ENCODE data around the gene PSMA5. TPM values are rescaled to one million over a fixed set of nuclear protein-coding genes. Genes with fewer than 3 reads are reported as not detected.
"Not testable (repeated sequence)": the region's sequence is repeated elsewhere in the genome, so short reads cannot be mapped to it uniquely, and the experiment has no call there.

The PSMA5 gene
- total and polyA plus RNA-seq, 3 experiments from 2014 or later = 120 to 238 (median 207) TPM

DNA sequence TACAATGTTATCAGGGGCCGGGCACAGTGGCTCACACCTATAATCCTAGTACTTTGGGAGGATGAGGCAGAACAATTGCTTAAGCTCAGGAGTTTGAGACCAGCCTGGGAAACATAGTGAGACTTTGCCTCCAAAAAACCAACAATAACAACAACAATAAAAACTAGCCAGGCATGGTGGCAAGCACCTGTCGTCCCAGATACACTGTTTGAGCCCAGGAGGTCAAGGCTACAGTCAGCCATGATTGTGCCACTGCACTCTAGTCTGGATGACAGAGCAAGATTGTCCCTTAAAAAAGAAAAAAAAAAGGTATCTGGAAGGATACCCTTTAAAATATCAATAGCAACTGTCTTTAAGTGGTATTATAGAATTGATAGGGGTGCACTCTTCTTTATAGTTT lies 44.7 kb downstream of the PSMA5 start:
- H3K36me3 Mint-ChIP-seq = no peaks in the 10 kb centered on the region
- POLR2A ChIA-PET = no interaction called here

DNA sequence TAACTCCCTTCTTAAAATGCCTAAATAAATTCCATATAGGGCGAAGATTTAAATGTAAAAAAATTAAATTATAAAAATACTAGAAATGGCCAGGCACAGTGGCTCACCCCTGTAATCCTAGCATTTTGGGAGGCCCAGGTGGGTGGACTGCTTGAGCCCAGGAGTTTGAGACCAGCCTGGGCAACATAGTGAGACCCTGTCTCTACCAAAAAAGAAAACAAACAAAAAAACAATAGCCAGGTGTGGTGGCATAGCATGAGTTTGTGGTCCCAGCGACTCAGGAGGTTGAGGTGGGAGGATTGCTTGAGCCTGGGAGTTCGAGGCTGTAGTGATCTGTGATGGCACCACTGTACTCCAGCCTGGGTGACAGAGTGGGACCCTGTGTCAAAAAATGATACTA lies 46.3 kb downstream of the PSMA5 start:
- Histone ChIP-seq H3K4me1 (ENCODE audit: insufficient read depth, low read length) (no peaks in the 10 kb centered on the region), H3K9me3 (ENCODE audit: low read length) (no peaks in the 10 kb centered on the region), H3K4me3 (ENCODE audit: low read length) (no peak overlapping the region), H3K27ac (ENCODE audit: low read depth, low read length) (no peak overlapping the region), H3K36me3 (ENCODE audit: insufficient read depth, low read length) (no peaks in the 10 kb centered on the region), H3K27me3 (ENCODE audit: insufficient read depth, low read length, poor library complexity, severe bottlenecking) (no peaks in the 10 kb centered on the region)
- DNase-seq = no peak
- ChIA-PET CTCF (interaction anchor here (0.8 to 1.9 kb wide), 2 partner anchors 18 to 117 kb away, joined by 3 read pairs; no protein-coding TSS in a partner anchor), POLR2A (no interaction called here)
- H3K27me3 Mint-ChIP-seq = no peaks in the 10 kb centered on the region
- H3K4me3 Mint-ChIP-seq = no peak overlapping the region
- no peaks in the 10 kb centered on the region for H3K36me3 Mint-ChIP-seq
- no peak overlapping the region for H3K27ac Mint-ChIP-seq
- no peaks in the 10 kb centered on the region for H3K9me3 Mint-ChIP-seq
- no peaks in the 10 kb centered on the region for H3K4me1 Mint-ChIP-seq

More for the DNA sequence above, 44.7 kb downstream of the PSMA5 start:
- no peaks in the 10 kb centered on the region for H3K9me3 ChIP-seq (ENCODE audit: low read length)
- H3K27ac ChIP-seq (ENCODE audit: low read depth, low read length) = no peak overlapping the region
- CTCF ChIA-PET = no interaction called here
- Mint-ChIP-seq H3K27ac (no peak overlapping the region), H3K4me3 (no peak overlapping the region), H3K27me3 (no peaks in the 10 kb centered on the region), H3K9me3 (no peaks in the 10 kb centered on the region), H3K4me1 (no peaks in the 10 kb centered on the region)
- no peaks in the 10 kb centered on the region for H3K36me3 ChIP-seq (ENCODE audit: insufficient read depth, low read length)
- no peaks in the 10 kb centered on the region for H3K4me1 ChIP-seq (ENCODE audit: insufficient read depth, low read length)
- no peaks in the 10 kb centered on the region for H3K27me3 ChIP-seq (ENCODE audit: insufficient read depth, low read length, poor library complexity, severe bottlenecking)
- no peak for DNase-seq
- no peak overlapping the region for H3K4me3 ChIP-seq (ENCODE audit: low read length)

DNA sequence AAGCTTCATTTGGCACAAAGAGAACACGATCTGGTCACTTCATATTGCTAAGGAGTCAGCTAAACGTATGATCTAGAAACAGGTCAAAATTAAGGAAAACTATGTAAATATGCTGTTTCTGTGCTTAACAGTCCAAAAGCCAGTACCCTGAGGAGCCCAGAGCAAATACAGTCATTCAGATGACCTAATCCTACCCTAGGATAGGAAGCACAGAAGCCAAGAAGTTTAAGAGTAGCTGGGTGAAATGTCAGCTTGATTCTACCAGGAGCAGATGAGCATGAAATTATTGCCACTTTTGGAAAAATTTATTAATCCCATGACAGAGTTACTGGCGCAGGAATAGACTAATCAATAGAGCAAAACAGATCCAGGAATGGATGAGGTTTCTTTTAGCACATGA lies 46.8 kb downstream of the PSMA5 start:
- Mint-ChIP-seq H3K9me3 (no peaks in the 10 kb centered on the region), H3K4me1 (no peaks in the 10 kb centered on the region), H3K4me3 (no peak overlapping the region), H3K36me3 (no peaks in the 10 kb centered on the region), H3K27ac (no peak overlapping the region), H3K27me3 (no peaks in the 10 kb centered on the region)
- Histone ChIP-seq H3K4me3 (ENCODE audit: low read length) (no peak overlapping the region), H3K4me1 (ENCODE audit: insufficient read depth, low read length) (no peaks in the 10 kb centered on the region), H3K27ac (ENCODE audit: low read depth, low read length) (no peak overlapping the region), H3K9me3 (ENCODE audit: low read length) (no peaks in the 10 kb centered on the region), H3K27me3 (ENCODE audit: insufficient read depth, low read length, poor library complexity, severe bottlenecking) (no peaks in the 10 kb centered on the region), H3K36me3 (ENCODE audit: insufficient read depth, low read length) (no peaks in the 10 kb centered on the region)
- DNase-seq = no peak
- CTCF ChIA-PET = interaction anchor here (0.6 to 1.9 kb wide), 3 partner anchors 13 to 117 kb away, joined by 3 read pairs; no protein-coding TSS in a partner anchor
- POLR2A ChIA-PET = no interaction called here

DNA sequence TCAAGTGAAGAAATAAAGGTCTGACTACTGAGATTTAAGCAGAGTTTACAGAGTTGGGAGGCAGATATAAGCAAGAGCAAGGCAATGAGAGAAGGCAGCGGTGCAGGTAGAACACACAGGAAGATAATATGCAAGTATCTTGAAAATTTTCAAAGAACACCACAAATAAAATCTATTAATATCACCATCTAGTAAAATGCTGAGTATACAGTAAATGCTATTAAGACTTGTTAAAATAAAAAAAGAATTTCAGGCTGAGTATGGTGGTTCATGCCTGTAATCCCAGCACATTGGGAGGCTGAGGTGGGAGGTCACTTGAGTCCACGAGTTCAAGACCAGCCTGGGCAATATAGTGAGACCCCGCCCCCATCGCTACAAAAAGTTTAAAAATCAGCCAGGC lies 48.5 kb downstream of the PSMA5 start:
- Mint-ChIP-seq H3K36me3 (no peaks in the 10 kb centered on the region), H3K9me3 (no peaks in the 10 kb centered on the region), H3K27ac (no peak overlapping the region), H3K27me3 (peaks cover 2 to 5% of the 10 kb centered on the region in 2 donors), H3K4me1 (no peaks in the 10 kb centered on the region), H3K4me3 (no peak overlapping the region)
- Histone ChIP-seq H3K27ac (ENCODE audit: low read depth, low read length) (no peak overlapping the region), H3K36me3 (ENCODE audit: insufficient read depth, low read length) (no peaks in the 10 kb centered on the region), H3K9me3 (ENCODE audit: low read length) (no peaks in the 10 kb centered on the region), H3K27me3 (ENCODE audit: insufficient read depth, low read length, poor library complexity, severe bottlenecking) (no peaks in the 10 kb centered on the region), H3K4me3 (ENCODE audit: low read length) (no peak overlapping the region), H3K4me1 (ENCODE audit: insufficient read depth, low read length) (no peaks in the 10 kb centered on the region)
- ChIA-PET CTCF (interaction anchor here (1.1 kb wide), 1 partner anchor 100 kb away, joined by 3 read pairs; no protein-coding TSS in a partner anchor), POLR2A (no interaction called here)
- no peak for DNase-seq

DNA sequence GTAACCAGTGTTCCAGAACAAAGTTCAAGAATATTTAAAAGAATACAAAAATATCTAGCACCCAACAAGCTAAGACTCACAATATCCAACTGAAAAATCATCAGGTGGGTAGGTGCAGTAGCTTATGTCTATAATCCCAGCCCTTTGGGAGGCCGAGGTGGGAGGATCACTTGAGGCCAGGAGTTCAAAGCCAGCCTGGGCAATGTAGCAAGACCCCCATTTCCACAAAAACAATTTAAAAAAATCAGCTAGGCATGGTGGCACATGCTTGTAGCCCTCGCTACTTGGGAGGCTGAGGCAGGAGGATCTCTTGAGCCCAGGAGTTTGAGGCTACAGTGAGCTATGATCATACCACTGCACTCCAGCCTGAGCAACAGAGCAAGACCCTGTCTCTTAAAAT lies 52.6 kb downstream of the PSMA5 start:
- H3K4me1 ChIP-seq (ENCODE audit: insufficient read depth, low read length); H3K4me3 Mint-ChIP-seq; DNase-seq; H3K27me3 ChIP-seq (ENCODE audit: insufficient read depth, low read length, poor library complexity, severe bottlenecking); CTCF ChIA-PET; H3K9me3 ChIP-seq (ENCODE audit: low read length); H3K36me3 ChIP-seq (ENCODE audit: insufficient read depth, low read length); H3K27ac Mint-ChIP-seq; H3K4me3 ChIP-seq (ENCODE audit: low read length); POLR2A ChIA-PET; H3K9me3 Mint-ChIP-seq; H3K36me3 Mint-ChIP-seq: not testable (repeated sequence)
- peak overlapping the region; percentile 33 for H3K27ac ChIP-seq (ENCODE audit: low read depth, low read length)
- Mint-ChIP-seq H3K4me1 (peaks cover 3 to 12% (median 6%) of the 10 kb centered on the region in 3 donors), H3K27me3 (peaks cover 11 to 30% of the 10 kb centered on the region in 2 donors)

DNA sequence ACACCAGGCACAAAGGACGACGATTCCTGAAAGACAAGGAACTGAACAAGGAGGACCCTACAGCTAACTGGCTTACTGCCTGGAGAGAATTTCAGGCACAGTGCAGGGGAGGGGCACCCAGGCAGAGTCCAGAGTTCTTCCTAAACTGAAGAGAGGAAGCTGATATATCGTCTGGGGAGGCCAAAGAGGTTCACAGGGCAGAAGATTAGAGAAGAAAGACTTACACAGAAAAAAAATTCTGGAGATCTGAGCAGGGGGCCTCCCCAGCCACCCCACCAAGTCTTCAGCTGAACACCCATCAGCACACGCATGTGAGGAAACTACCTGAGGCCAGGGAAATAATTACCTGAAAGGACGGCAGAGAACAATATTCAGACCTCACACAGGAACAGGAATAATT lies 53.1 kb downstream of the PSMA5 start:
- Histone ChIP-seq H3K9me3 (ENCODE audit: low read length) (no peaks in the 10 kb centered on the region), H3K4me3 (ENCODE audit: low read length) (no peak overlapping the region), H3K27ac (ENCODE audit: low read depth, low read length) (peak overlapping the region; percentile 33), H3K27me3 (ENCODE audit: insufficient read depth, low read length, poor library complexity, severe bottlenecking) (no peaks in the 10 kb centered on the region), H3K4me1 (ENCODE audit: insufficient read depth, low read length) (no peaks in the 10 kb centered on the region), H3K36me3 (ENCODE audit: insufficient read depth, low read length) (no peaks in the 10 kb centered on the region)
- DNase-seq = no peak
- POLR2A ChIA-PET = interaction anchor here (0.7 kb wide), 1 partner anchor 12 kb away, joined by 3 read pairs; no protein-coding TSS in a partner anchor
- H3K4me1 Mint-ChIP-seq = peaks cover 3 to 12% (median 6%) of the 10 kb centered on the region in 3 donors
- H3K36me3 Mint-ChIP-seq = no peaks in the 10 kb centered on the region
- H3K27me3 Mint-ChIP-seq = peaks cover 16 to 34% of the 10 kb centered on the region in 2 donors
- no peak overlapping the region for H3K4me3 Mint-ChIP-seq
- H3K9me3 Mint-ChIP-seq = no peaks in the 10 kb centered on the region
- CTCF ChIA-PET = no interaction called here
- H3K27ac Mint-ChIP-seq = no peak overlapping the region

DNA sequence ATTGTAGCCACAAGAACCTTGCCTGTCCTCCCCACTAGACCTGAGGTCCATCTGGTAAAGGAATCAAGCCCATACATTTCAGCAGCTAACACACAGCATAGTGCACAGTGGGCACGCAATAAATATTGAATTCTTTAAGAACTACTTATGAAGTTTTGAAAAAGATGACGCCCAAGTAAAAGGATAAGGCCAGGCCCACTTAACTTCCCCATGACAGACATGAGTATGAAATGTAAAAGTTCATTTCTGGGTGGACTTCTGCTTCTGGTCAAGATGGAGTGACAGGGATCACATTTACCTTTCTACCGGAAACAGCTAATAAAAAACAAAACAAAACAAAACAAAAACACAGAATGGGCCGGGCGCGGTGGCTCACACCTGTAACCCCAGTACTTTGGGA lies 54.0 kb downstream of the PSMA5 start:
- no peaks in the 10 kb centered on the region for H3K27me3 ChIP-seq (ENCODE audit: insufficient read depth, low read length, poor library complexity, severe bottlenecking)
- H3K9me3 ChIP-seq (ENCODE audit: low read length) = no peaks in the 10 kb centered on the region
- Mint-ChIP-seq H3K4me1 (peaks cover 3 to 12% (median 6%) of the 10 kb centered on the region in 3 donors), H3K27ac (no peak overlapping the region), H3K27me3 (peaks cover 16 to 40% of the 10 kb centered on the region in 2 donors), H3K9me3 (no peaks in the 10 kb centered on the region), H3K4me3 (no peak overlapping the region), H3K36me3 (no peaks in the 10 kb centered on the region)
- no peak for DNase-seq
- CTCF ChIA-PET = no interaction called here
- no peak overlapping the region for H3K27ac ChIP-seq (ENCODE audit: low read depth, low read length)
- POLR2A ChIA-PET = interaction anchor here (0.7 kb wide), 1 partner anchor 11 kb away, joined by 3 read pairs; no protein-coding TSS in a partner anchor
- no peaks in the 10 kb centered on the region for H3K4me1 ChIP-seq (ENCODE audit: insufficient read depth, low read length)
- H3K4me3 ChIP-seq (ENCODE audit: low read length) = no peak overlapping the region
- no peaks in the 10 kb centered on the region for H3K36me3 ChIP-seq (ENCODE audit: insufficient read depth, low read length)

DNA sequence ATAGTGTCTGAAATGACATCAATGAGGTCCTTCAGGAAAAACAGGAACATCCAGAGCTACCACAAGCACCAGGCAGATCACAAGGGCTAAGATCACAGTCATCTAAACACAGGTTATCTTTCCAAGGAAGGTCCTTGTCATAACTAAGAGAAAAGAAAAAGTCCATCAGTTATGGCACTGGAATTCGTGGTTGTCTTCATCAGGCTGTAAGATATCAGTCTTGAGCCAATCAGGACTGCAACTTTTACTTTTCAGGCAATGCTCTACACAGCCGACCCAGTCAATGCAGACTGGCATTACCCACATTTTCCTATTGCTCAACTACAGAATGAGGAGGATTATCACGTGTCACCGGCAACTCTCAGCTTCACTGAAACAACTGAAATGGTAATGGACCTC lies 54.9 kb downstream of the PSMA5 start:
- no peak for DNase-seq
- ChIA-PET CTCF (no interaction called here), POLR2A (no interaction called here)
- Histone ChIP-seq H3K4me1 (ENCODE audit: insufficient read depth, low read length) (no peaks in the 10 kb centered on the region), H3K4me3 (ENCODE audit: low read length) (no peak overlapping the region), H3K36me3 (ENCODE audit: insufficient read depth, low read length) (no peaks in the 10 kb centered on the region), H3K9me3 (ENCODE audit: low read length) (no peaks in the 10 kb centered on the region), H3K27ac (ENCODE audit: low read depth, low read length) (no peak overlapping the region), H3K27me3 (ENCODE audit: insufficient read depth, low read length, poor library complexity, severe bottlenecking) (no peaks in the 10 kb centered on the region)
- H3K9me3 Mint-ChIP-seq = no peaks in the 10 kb centered on the region
- no peak overlapping the region for H3K27ac Mint-ChIP-seq
- peaks cover 3 to 12% (median 6%) of the 10 kb centered on the region in 3 donors for H3K4me1 Mint-ChIP-seq
- H3K27me3 Mint-ChIP-seq = peaks cover 17 to 49% of the 10 kb centered on the region in 2 donors
- no peak overlapping the region for H3K4me3 Mint-ChIP-seq
- H3K36me3 Mint-ChIP-seq = peaks cover 0 to under 1% (median 0%) of the 10 kb centered on the region in 3 donors

Measured in CD8-positive, alpha-beta memory T cell (primary cell).